Activated naive CD4-positive, alpha-beta T cell treated with anti-CD3 and anti-CD28 coated beads for 36 hours (primary cell): Measurements from ENCODE around the gene ZNF662. TPM values are rescaled to one million over a fixed set of nuclear protein-coding genes. Genes with fewer than 3 reads are reported as not detected.

Experiments
- CTCF ChIA-PET: fragments of 350-600 bp; sonication (Branson Sonifier 250); formaldehyde crosslinking; loops from one replicate; lab custom pipeline; 2021; ENCODE audit warnings: antibody characterized with exemption; lab: Charles Lee
- DNase-seq: peaks from one replicate; pipeline ENCODE4 v3.0.0-alpha.2; 2020
- H3K27ac Mint-ChIP-seq: one replicate; pipeline ENCODE4 v1.8.0; 2021; ENCODE audit warnings: mild to moderate bottlenecking, mixed read lengths
- H3K27me3 Mint-ChIP-seq: one replicate; pipeline ENCODE4 v1.8.0; 2021; ENCODE audit warnings: low read depth, mixed read lengths
- H3K36me3 Mint-ChIP-seq: one replicate; pipeline ENCODE4 v1.8.0; 2021; ENCODE audit warnings: low read depth, mixed read lengths
- H3K4me1 Mint-ChIP-seq: one replicate; pipeline ENCODE4 v1.8.0; 2021; ENCODE audit warnings: low read depth, mixed read lengths
- H3K4me3 Mint-ChIP-seq: one replicate; pipeline ENCODE4 v1.8.0; 2021; ENCODE audit warnings: mild to moderate bottlenecking, moderate library complexity, mixed read lengths
- H3K9me3 Mint-ChIP-seq: one replicate; pipeline ENCODE4 v1.8.0; 2021; ENCODE audit warnings: mixed read lengths
- intact Hi-C: fragments of 100-400 bp; cut with micrococcal nuclease; formaldehyde crosslinking; loops from one replicate; pipeline ENCODE4 v1.15.1; 2023
- total RNA-seq, 2 experiments: library from RNA; stranded (reverse); gene quantifications; one replicate each; pipeline ENCODE4 v1.2.3, GENCODE V29; 2021

ZNF662 gene
- total RNA-seq, 2 experiments from 2014 or later: 1.2 to 1.5 TPM

DNA sequence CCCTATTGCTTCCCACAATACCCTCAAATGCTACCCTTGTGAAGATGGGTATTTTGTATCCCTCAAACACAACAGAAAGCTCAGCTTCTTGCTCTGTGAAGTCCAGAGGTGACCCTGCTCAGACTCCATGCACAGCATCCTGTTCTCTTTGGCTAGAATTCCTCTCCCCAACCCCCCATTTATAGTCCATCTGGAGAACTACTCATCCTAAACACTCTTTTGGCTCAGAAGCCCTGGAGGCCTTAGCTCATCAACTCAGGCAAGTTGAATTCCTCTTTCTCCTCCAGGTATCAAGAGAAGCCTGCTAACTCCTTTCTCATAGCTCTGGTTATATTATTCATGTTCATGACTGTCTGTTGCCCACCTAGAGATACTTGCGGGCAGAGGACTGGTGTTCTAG is 54.8 kb downstream of the ZNF662 start:
- intact Hi-C loops: loop anchor here (1.0 to 5.0 kb wide), 6 partner anchors 110 to 1237 kb away; no protein-coding TSS in a partner anchor
- no peaks in the 10 kb centered on the region for H3K27me3 Mint-ChIP-seq
- H3K27ac Mint-ChIP-seq: no peak overlapping the region
- no peak overlapping the region for H3K4me3 Mint-ChIP-seq
- no peaks in the 10 kb centered on the region for H3K9me3 Mint-ChIP-seq
- no peaks in the 10 kb centered on the region for H3K36me3 Mint-ChIP-seq
- CTCF ChIA-PET: interaction anchor here (0.8 to 4.3 kb wide), 18 partner anchors 10 to 585 kb away, joined by 3 to 48 read pairs (median 7); partner anchors contain the start of genes GASK1A and POMGNT2
- H3K4me1 Mint-ChIP-seq: peaks cover 19% of the 10 kb centered on the region
- no peak for DNase-seq

DNA sequence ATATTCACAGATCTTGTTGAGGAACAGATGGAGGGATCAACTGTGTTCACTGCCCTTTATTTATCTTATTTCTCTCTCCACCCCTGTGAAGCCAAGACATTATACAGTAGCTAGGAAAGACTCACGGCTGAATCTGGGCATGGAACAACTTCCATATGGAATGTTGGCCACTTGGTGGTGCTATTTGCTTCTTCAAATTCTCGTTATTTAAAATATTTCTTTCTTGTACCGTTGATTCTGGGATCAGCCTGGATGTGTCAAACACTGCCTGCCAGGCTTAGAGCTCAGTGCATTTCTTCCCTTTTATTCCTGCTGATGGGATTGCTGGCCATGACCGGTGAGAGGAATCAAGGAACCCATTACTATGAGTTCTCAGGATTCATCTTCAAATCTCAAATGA is 55.7 kb downstream of the ZNF662 start:
- DNase-seq: peak; percentile 50
- CTCF ChIA-PET: interaction anchor here (0.7 to 4.3 kb wide), 53 partner anchors 9 to 893 kb away, joined by 3 to 48 read pairs (median 5); partner anchors contain the start of genes GASK1A and POMGNT2
- Mint-ChIP-seq H3K36me3 (no peaks in the 10 kb centered on the region), H3K27ac (no peak overlapping the region), H3K4me3 (no peak overlapping the region), H3K27me3 (no peaks in the 10 kb centered on the region), H3K9me3 (no peaks in the 10 kb centered on the region), H3K4me1 (peaks cover 20% of the 10 kb centered on the region)
- intact Hi-C loops: loop anchor here (1.0 to 5.0 kb wide), 6 partner anchors 109 to 1236 kb away; no protein-coding TSS in a partner anchor

DNA sequence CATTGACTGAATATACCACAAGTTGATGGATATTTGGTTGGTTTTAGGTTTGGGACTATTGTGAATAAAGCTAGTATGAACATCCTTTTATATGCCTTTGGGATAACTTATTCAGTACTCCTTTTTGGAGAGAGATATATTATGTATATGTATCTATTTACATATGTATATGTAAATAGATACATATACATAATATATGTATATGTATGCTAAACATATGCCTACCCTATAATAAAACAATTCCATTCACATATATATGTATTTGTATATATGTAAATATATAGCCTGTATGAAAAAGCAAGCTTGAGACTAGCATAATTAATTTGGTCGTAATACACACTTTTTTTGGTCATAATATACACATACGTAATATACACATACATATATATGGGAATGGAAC is 57.3 kb downstream of the ZNF662 start:
- intact Hi-C loops: loop anchor here (5.0 kb wide), 3 partner anchors 124 to 1234 kb away; no protein-coding TSS in a partner anchor
- CTCF ChIA-PET: interaction anchor here (1.0 to 4.3 kb wide), 7 partner anchors 21 to 540 kb away, joined by 3 to 48 read pairs (median 5); no protein-coding TSS in a partner anchor

DNA sequence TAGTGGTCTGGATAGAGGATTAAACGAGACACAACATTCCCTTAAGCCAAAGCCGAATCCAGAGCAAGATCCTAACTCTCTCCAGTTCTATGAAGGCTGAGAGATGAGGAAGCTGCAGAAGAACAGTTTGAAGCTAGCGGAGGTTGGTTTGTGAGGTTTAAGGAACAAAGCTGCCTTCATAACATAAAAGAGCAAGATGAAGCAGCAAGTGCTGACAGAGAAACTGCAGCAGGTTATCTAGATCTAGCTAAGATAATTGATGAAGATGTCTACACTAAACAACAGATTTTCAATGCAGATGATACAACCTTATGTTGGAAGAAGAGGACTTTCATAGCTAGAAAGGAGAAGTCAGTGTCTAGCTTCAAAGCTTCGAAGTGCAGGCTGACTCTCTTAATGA is 58.3 kb downstream of the ZNF662 start:
- intact Hi-C loops: loop anchor here (5.0 kb wide), 3 partner anchors 123 to 1233 kb away; no protein-coding TSS in a partner anchor
- no peak overlapping the region for H3K4me3 Mint-ChIP-seq
- DNase-seq: no peak
- H3K4me1 Mint-ChIP-seq: peaks cover 20% of the 10 kb centered on the region
- no peaks in the 10 kb centered on the region for H3K27me3 Mint-ChIP-seq
- no peak overlapping the region for H3K27ac Mint-ChIP-seq
- H3K9me3 Mint-ChIP-seq: no peaks in the 10 kb centered on the region
- no peaks in the 10 kb centered on the region for H3K36me3 Mint-ChIP-seq
- CTCF ChIA-PET: interaction anchor here (0.5 to 4.3 kb wide), 9 partner anchors 10 to 538 kb away, joined by 3 to 48 read pairs (median 3); no protein-coding TSS in a partner anchor

More for the DNA sequence above, 57.3 kb downstream of the ZNF662 start:
- DNase-seq: no peak
- Mint-ChIP-seq H3K9me3 (no peaks in the 10 kb centered on the region), H3K4me1 (peaks cover 20% of the 10 kb centered on the region), H3K27ac (no peak overlapping the region), H3K36me3 (no peaks in the 10 kb centered on the region), H3K4me3 (no peak overlapping the region), H3K27me3 (no peaks in the 10 kb centered on the region)

Other genes starting within 250 kb of the ZNF662 start
- not detected for gene KLHL40, start 220.6 kb upstream of the ZNF662 start, total RNA-seq
- gene HHATL, start 203.3 kb upstream of the ZNF662 start, total RNA-seq: not detected
- gene CCDC13, start 132.9 kb upstream of the ZNF662 start, total RNA-seq: under 1 TPM in 1 of 2 experiments, not detected in 1; 0.31 TPM
- gene HIGD1A, start 101.7 kb upstream of the ZNF662 start, total RNA-seq: 10 to 100 TPM; 57.1 to 66.4 TPM
- gene ACKR2, start 96.7 kb upstream of the ZNF662 start, total RNA-seq: under 1 TPM; 0.42 to 0.76 TPM
- gene CYP8B1, start 30.3 kb upstream of the ZNF662 start, total RNA-seq: not detected
- gene GASK1A, start 73.2 kb downstream of the ZNF662 start, total RNA-seq: not detected
- 1 to 10 TPM; 7.6 to 8.0 TPM for gene POMGNT2, start 199.9 kb downstream of the ZNF662 start, total RNA-seq